Peyer's patch (tissue), 4 donors: ENCODE measurements around the gene CLMN.

ENCODE experiments used
- POLR2A ChIP-seq, 2 donors: fragments of 450-650 bp; IDR thresholded peaks; one replicate each; pipeline ENCODE4 v1.5.1; 2017; ENCODE audit warnings: antibody characterized with exemption in 2 of 2, mild to moderate bottlenecking in 2 of 2, moderate library complexity in 2 of 2
- TF ChIP-seq, protein P1 (sequence below), 6 experiments: fragments of 450-650 bp in 4 of 6; fragments of 200-600 bp in 2 of 6; sonication (generic) in 1 of 6; IDR thresholded peaks; one replicate each; pipeline ENCODE4 v1.5.1; 2017 to 2019; ENCODE audit warnings: antibody characterized with exemption in 6 of 6, mild to moderate bottlenecking in 3 of 6, moderate library complexity in 1 of 6

GRCh38 chr14:95200404-95200803, 119.3 kb downstream of the CLMN start:
- TF ChIP-seq, protein P1, sequence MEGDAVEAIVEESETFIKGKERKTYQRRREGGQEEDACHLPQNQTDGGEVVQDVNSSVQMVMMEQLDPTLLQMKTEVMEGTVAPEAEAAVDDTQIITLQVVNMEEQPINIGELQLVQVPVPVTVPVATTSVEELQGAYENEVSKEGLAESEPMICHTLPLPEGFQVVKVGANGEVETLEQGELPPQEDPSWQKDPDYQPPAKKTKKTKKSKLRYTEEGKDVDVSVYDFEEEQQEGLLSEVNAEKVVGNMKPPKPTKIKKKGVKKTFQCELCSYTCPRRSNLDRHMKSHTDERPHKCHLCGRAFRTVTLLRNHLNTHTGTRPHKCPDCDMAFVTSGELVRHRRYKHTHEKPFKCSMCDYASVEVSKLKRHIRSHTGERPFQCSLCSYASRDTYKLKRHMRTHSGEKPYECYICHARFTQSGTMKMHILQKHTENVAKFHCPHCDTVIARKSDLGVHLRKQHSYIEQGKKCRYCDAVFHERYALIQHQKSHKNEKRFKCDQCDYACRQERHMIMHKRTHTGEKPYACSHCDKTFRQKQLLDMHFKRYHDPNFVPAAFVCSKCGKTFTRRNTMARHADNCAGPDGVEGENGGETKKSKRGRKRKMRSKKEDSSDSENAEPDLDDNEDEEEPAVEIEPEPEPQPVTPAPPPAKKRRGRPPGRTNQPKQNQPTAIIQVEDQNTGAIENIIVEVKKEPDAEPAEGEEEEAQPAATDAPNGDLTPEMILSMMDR (IDR thresholded peaks at IDR 0.05) = no peak
- no peak for TF ChIP-seq POLR2A (IDR thresholded peaks at IDR 0.05)
